Measurements from ENCODE around the gene ROR2. TPM values are rescaled to one million over a fixed set of nuclear protein-coding genes. Genes with fewer than 3 reads are reported as not detected.

ROR2 gene
- total and polyA plus RNA-seq, 2 donors, result 4.5 to 7.1 TPM

- DNase-seq (ENCODE audit: low read depth in 6 of 9, low spot score in 9 of 9), result no peak
- Histone ChIP-seq H3K27me3 (ENCODE audit: control insufficient read depth in 2 of 2, insufficient read depth in 1 of 2, low read length in 1 of 2) (no peaks in the 10 kb centered on the region), H3K36me3 (ENCODE audit: control insufficient read depth in 2 of 2, insufficient read depth in 2 of 2, low read length in 1 of 2) (no peaks in the 10 kb centered on the region), H3K9me3 (ENCODE audit: control insufficient read depth in 2 of 2, insufficient read depth in 1 of 2, low read length in 1 of 2) (no peaks in the 10 kb centered on the region), H3K4me3 (ENCODE audit: low read length in 2 of 2) (no peak overlapping the region), H3K4me1 (ENCODE audit: control insufficient read depth in 2 of 2, insufficient read depth in 2 of 2, low read length in 2 of 2) (peaks cover 0 to 14% of the 10 kb centered on the region in 2 donors), H3K27ac (ENCODE audit: low read depth in 1 of 2, low read length in 1 of 2) (no peak overlapping the region)
- WGBS, result 95% methylated on average over 19 of the region's 19 CpGs
These were observed 138.8 kb downstream of the ROR2 start for GRCh38 chr9:91811024-91811909.

- DNase-seq (ENCODE audit: low read depth in 6 of 9, low spot score in 9 of 9), result no peak
- H3K36me3 ChIP-seq (ENCODE audit: control insufficient read depth in 2 of 2, insufficient read depth in 2 of 2, low read length in 1 of 2), result no peaks in the 10 kb centered on the region
- H3K9me3 ChIP-seq (ENCODE audit: control insufficient read depth in 2 of 2, insufficient read depth in 1 of 2, low read length in 1 of 2), result no peaks in the 10 kb centered on the region
- peaks cover 0 to 9% of the 10 kb centered on the region in 2 donors for H3K4me1 ChIP-seq (ENCODE audit: control insufficient read depth in 2 of 2, insufficient read depth in 2 of 2, low read length in 2 of 2)
- no peaks in the 10 kb centered on the region for H3K27me3 ChIP-seq (ENCODE audit: control insufficient read depth in 2 of 2, insufficient read depth in 1 of 2, low read length in 1 of 2)
- no peak overlapping the region for H3K4me3 ChIP-seq (ENCODE audit: low read length in 2 of 2)
- H3K27ac ChIP-seq (ENCODE audit: low read depth in 1 of 2, low read length in 1 of 2), result no peak overlapping the region
- WGBS, result 96% methylated on average over 26 of the region's 26 CpGs
These were observed 139.6 kb downstream of the ROR2 start for GRCh38 chr9:91810286-91810905.

GRCh38 chr9:91809581-91810285 lies 140.3 kb downstream of the ROR2 start:
- no peak for DNase-seq (ENCODE audit: low read depth in 6 of 9, low spot score in 9 of 9)
- Histone ChIP-seq H3K27ac (ENCODE audit: low read depth in 1 of 2, low read length in 1 of 2) (no peak overlapping the region), H3K4me1 (ENCODE audit: control insufficient read depth in 2 of 2, insufficient read depth in 2 of 2, low read length in 2 of 2) (peaks cover 0 to 7% of the 10 kb centered on the region in 2 donors)

GRCh38 chr9:91807643-91808246 lies 142.3 kb downstream of the ROR2 start:
- H3K27ac ChIP-seq (ENCODE audit: low read depth in 1 of 2, low read length in 1 of 2), result no peak overlapping the region
- WGBS, result 97% methylated on average over 8 of the region's 8 CpGs
- no peaks in the 10 kb centered on the region for H3K27me3 ChIP-seq (ENCODE audit: control insufficient read depth in 2 of 2, insufficient read depth in 1 of 2, low read length in 1 of 2)
- H3K36me3 ChIP-seq (ENCODE audit: control insufficient read depth in 2 of 2, insufficient read depth in 2 of 2, low read length in 1 of 2), result no peaks in the 10 kb centered on the region
- DNase-seq (ENCODE audit: low read depth in 6 of 9, low spot score in 9 of 9), result no peak
- H3K9me3 ChIP-seq (ENCODE audit: control insufficient read depth in 2 of 2, insufficient read depth in 1 of 2, low read length in 1 of 2), result no peaks in the 10 kb centered on the region
- no peak overlapping the region for H3K4me3 ChIP-seq (ENCODE audit: low read length in 2 of 2)
- peaks cover 0 to 4% of the 10 kb centered on the region in 2 donors for H3K4me1 ChIP-seq (ENCODE audit: control insufficient read depth in 2 of 2, insufficient read depth in 2 of 2, low read length in 2 of 2)

More at GRCh38 chr9:91809581-91810285, 140.3 kb downstream of the ROR2 start:
- Histone ChIP-seq H3K4me3 (ENCODE audit: low read length in 2 of 2) (no peak overlapping the region), H3K36me3 (ENCODE audit: control insufficient read depth in 2 of 2, insufficient read depth in 2 of 2, low read length in 1 of 2) (no peaks in the 10 kb centered on the region), H3K9me3 (ENCODE audit: control insufficient read depth in 2 of 2, insufficient read depth in 1 of 2, low read length in 1 of 2) (no peaks in the 10 kb centered on the region), H3K27me3 (ENCODE audit: control insufficient read depth in 2 of 2, insufficient read depth in 1 of 2, low read length in 1 of 2) (no peaks in the 10 kb centered on the region)
- WGBS, result 96% methylated on average over 24 of the region's 24 CpGs

GRCh38 chr9:91805031-91805430 lies 145.0 kb downstream of the ROR2 start:
- DNase-seq (ENCODE audit: low read depth in 6 of 9, low spot score in 9 of 9), result no peak
- 92% methylated on average over 5 of the region's 5 CpGs for WGBS
- H3K27ac ChIP-seq (ENCODE audit: low read depth in 1 of 2, low read length in 1 of 2), result no peak overlapping the region

GRCh38 chr9:91803970-91804752 lies 145.9 kb downstream of the ROR2 start:
- H3K4me3 ChIP-seq (ENCODE audit: low read length in 2 of 2), result no peak overlapping the region
- no peaks in the 10 kb centered on the region for H3K27me3 ChIP-seq (ENCODE audit: control insufficient read depth in 2 of 2, insufficient read depth in 1 of 2, low read length in 1 of 2)
- no peak overlapping the region for H3K27ac ChIP-seq (ENCODE audit: low read depth in 1 of 2, low read length in 1 of 2)
- H3K9me3 ChIP-seq (ENCODE audit: control insufficient read depth in 2 of 2, insufficient read depth in 1 of 2, low read length in 1 of 2), result no peaks in the 10 kb centered on the region
- no peak for DNase-seq (ENCODE audit: low read depth in 6 of 9, low spot score in 9 of 9)
- H3K36me3 ChIP-seq (ENCODE audit: control insufficient read depth in 2 of 2, insufficient read depth in 2 of 2, low read length in 1 of 2), result no peaks in the 10 kb centered on the region
- 90% methylated on average over 13 of the region's 13 CpGs for WGBS
- no peaks in the 10 kb centered on the region for H3K4me1 ChIP-seq (ENCODE audit: control insufficient read depth in 2 of 2, insufficient read depth in 2 of 2, low read length in 2 of 2)

More at GRCh38 chr9:91805031-91805430, 145.0 kb downstream of the ROR2 start:
- Histone ChIP-seq H3K4me3 (ENCODE audit: low read length in 2 of 2) (no peak overlapping the region), H3K27me3 (ENCODE audit: control insufficient read depth in 2 of 2, insufficient read depth in 1 of 2, low read length in 1 of 2) (no peaks in the 10 kb centered on the region), H3K9me3 (ENCODE audit: control insufficient read depth in 2 of 2, insufficient read depth in 1 of 2, low read length in 1 of 2) (no peaks in the 10 kb centered on the region), H3K4me1 (ENCODE audit: control insufficient read depth in 2 of 2, insufficient read depth in 2 of 2, low read length in 2 of 2) (no peaks in the 10 kb centered on the region), H3K36me3 (ENCODE audit: control insufficient read depth in 2 of 2, insufficient read depth in 2 of 2, low read length in 1 of 2) (no peaks in the 10 kb centered on the region)

- H3K27me3 ChIP-seq (ENCODE audit: control insufficient read depth in 2 of 2, insufficient read depth in 1 of 2, low read length in 1 of 2), result no peaks in the 10 kb centered on the region
- no peaks in the 10 kb centered on the region for H3K9me3 ChIP-seq (ENCODE audit: control insufficient read depth in 2 of 2, insufficient read depth in 1 of 2, low read length in 1 of 2)
- WGBS, result 92% methylated on average over 8 of the region's 8 CpGs
- peaks cover 0 to 2% of the 10 kb centered on the region in 2 donors for H3K4me1 ChIP-seq (ENCODE audit: control insufficient read depth in 2 of 2, insufficient read depth in 2 of 2, low read length in 2 of 2)
- no peak overlapping the region for H3K4me3 ChIP-seq (ENCODE audit: low read length in 2 of 2)
- no peaks in the 10 kb centered on the region for H3K36me3 ChIP-seq (ENCODE audit: control insufficient read depth in 2 of 2, insufficient read depth in 2 of 2, low read length in 1 of 2)
- DNase-seq (ENCODE audit: low read depth in 6 of 9, low spot score in 9 of 9), result no peak
- H3K27ac ChIP-seq (ENCODE audit: low read depth in 1 of 2, low read length in 1 of 2), result no peak overlapping the region
These were observed 146.7 kb downstream of the ROR2 start for GRCh38 chr9:91803151-91803940.

GRCh38 chr9:91802391-91802790 lies 147.6 kb downstream of the ROR2 start:
- H3K27ac ChIP-seq (ENCODE audit: low read depth in 1 of 2, low read length in 1 of 2), result no peak overlapping the region
- DNase-seq (ENCODE audit: low read depth in 6 of 9, low spot score in 9 of 9), result no peak
- H3K36me3 ChIP-seq (ENCODE audit: control insufficient read depth in 2 of 2, insufficient read depth in 2 of 2, low read length in 1 of 2), result no peaks in the 10 kb centered on the region
- 98% methylated on average over 5 of the region's 5 CpGs for WGBS
- no peaks in the 10 kb centered on the region for H3K27me3 ChIP-seq (ENCODE audit: control insufficient read depth in 2 of 2, insufficient read depth in 1 of 2, low read length in 1 of 2)
- H3K4me3 ChIP-seq (ENCODE audit: low read length in 2 of 2), result no peak overlapping the region
- peaks cover 0 to 2% of the 10 kb centered on the region in 2 donors for H3K4me1 ChIP-seq (ENCODE audit: control insufficient read depth in 2 of 2, insufficient read depth in 2 of 2, low read length in 2 of 2)
- no peaks in the 10 kb centered on the region for H3K9me3 ChIP-seq (ENCODE audit: control insufficient read depth in 2 of 2, insufficient read depth in 1 of 2, low read length in 1 of 2)
